Measurements from ENCODE around the gene RBBP9. TPM values are rescaled to one million over a fixed set of nuclear protein-coding genes. Genes with fewer than 3 reads are reported as not detected.
"Not testable (repeated sequence)": the region's sequence is repeated elsewhere in the genome, so short reads cannot be mapped to it uniquely, and the experiment has no call there.

The RBBP9 gene
- total and polyA plus RNA-seq, 10 donors = 2.8 to 13.4 (median 10.2) TPM

DNA sequence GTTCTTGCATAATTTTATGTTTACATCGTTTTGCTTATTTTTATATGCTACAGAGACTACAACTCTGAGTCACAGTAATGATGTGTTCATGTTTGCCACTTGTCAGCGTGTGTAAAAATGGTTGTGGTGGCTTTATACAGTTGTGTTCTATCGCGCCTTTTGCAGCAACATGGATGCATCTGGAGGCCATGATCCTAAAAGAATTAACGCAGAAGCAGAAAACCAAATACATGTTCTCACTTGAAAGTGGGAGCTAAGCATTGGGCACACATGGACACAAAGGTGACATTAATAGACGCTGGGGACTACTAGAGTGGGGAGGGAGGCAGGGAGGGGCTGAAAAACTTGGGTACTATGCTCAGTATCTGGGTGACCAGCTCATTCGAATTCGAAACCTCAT is 9.7 kb upstream of the RBBP9 start:
- TF ChIP-seq, protein P1, sequence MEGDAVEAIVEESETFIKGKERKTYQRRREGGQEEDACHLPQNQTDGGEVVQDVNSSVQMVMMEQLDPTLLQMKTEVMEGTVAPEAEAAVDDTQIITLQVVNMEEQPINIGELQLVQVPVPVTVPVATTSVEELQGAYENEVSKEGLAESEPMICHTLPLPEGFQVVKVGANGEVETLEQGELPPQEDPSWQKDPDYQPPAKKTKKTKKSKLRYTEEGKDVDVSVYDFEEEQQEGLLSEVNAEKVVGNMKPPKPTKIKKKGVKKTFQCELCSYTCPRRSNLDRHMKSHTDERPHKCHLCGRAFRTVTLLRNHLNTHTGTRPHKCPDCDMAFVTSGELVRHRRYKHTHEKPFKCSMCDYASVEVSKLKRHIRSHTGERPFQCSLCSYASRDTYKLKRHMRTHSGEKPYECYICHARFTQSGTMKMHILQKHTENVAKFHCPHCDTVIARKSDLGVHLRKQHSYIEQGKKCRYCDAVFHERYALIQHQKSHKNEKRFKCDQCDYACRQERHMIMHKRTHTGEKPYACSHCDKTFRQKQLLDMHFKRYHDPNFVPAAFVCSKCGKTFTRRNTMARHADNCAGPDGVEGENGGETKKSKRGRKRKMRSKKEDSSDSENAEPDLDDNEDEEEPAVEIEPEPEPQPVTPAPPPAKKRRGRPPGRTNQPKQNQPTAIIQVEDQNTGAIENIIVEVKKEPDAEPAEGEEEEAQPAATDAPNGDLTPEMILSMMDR (IDR thresholded peaks at IDR 0.05 in 8 of 11, conservative IDR thresholded peaks at IDR 0.05 in 3 of 11) = no peak
- TF ChIP-seq POLR2A (IDR thresholded peaks at IDR 0.05) (no peak), POLR2AphosphoS5 (IDR thresholded peaks at IDR 0.05) (no peak)
- Histone ChIP-seq H3K27ac (peak overlapping the region; percentile 96 to 100 (median 98)), H3K4me1 (peaks cover 14 to 45% (median 36%) of the 10 kb centered on the region in 6 donors), H3K36me3 (peaks cover 0 to 24% (median 12%) of the 10 kb centered on the region in 6 donors), H3K9me3 (no peaks in the 10 kb centered on the region), H3K4me3 (peak overlapping the region in 7 of 8 donors; percentile 60 to 86 (median 70)), H3K27me3 (replicated peaks in 1 of 7) (peaks cover 0 to 19% (median 0%) of the 10 kb centered on the region in 7 donors)
- no peak for DNase-seq
- WGBS, 5 donors = 54 to 68% (median 66%) methylated on average over 8 of the region's 8 CpGs
- intact Hi-C loops (cut with DNase I; ENCODE audit: low total_unique reads) = loop anchor here (10.0 kb wide), 1 partner anchor 58 kb away; the partner anchor contains the start of gene SMIM26

DNA sequence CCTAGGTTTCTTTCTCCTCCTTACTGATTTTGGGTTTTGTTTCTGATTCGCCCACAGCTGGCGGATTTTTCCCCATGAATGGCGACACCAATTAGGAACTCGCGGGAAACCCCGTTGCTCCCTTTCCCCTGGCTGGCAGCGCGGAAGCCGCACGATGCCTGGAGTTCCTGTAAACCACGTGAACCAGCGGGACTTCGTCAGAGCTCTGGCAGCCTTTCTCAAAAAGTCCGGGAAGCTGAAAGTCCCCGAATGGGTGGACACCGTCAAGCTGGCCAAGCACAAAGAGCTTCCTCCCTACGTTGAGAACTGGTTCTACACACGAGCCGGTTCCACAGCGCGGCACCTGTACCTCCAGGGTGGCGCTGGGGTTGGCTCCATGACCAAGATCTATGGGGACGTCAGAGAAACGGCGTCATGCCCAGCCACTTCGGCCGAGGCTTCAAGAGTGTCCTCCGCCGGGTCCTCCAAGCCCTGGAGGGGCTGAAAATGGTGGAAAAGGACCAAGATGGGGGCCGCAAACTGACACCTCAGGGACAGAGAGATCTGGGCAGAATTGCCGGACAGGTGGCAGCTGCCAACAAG is 7.5 kb upstream of the RBBP9 start:
- no peak for TF ChIP-seq POLR2A (IDR thresholded peaks at IDR 0.05)
- TF ChIP-seq, protein P1 (IDR thresholded peaks at IDR 0.05 in 8 of 11, conservative IDR thresholded peaks at IDR 0.05 in 3 of 11) = no peak
- TF ChIP-seq POLR2AphosphoS5 (IDR thresholded peaks at IDR 0.05) = no peak
- Histone ChIP-seq H3K27ac (no peak overlapping the region), H3K4me3 (no peak overlapping the region), H3K36me3 (peaks cover 0 to 2% (median 0%) of the 10 kb centered on the region in 6 donors), H3K4me1 (peaks cover 10 to 23% (median 20%) of the 10 kb centered on the region in 6 donors), H3K9me3 (no peaks in the 10 kb centered on the region), H3K27me3 (replicated peaks in 1 of 7) (peaks cover 0 to 19% (median 0%) of the 10 kb centered on the region in 7 donors)
- WGBS, 5 donors = 68 to 85% (median 75%) methylated on average over 27 to 31 of the region's 31 CpGs
- DNase-seq = peak; percentile 75
- intact Hi-C loops (cut with DNase I; ENCODE audit: low total_unique reads) = loop anchor here (10.0 kb wide), 1 partner anchor 60 kb away; the partner anchor contains the start of gene SMIM26

GRCh38 chr20:18501672-18502071 is 4.6 kb upstream of the RBBP9 start:
- intact Hi-C loops (cut with DNase I; ENCODE audit: low total_unique reads) = loop anchor here (10.0 kb wide), 1 partner anchor 63 kb away; the partner anchor contains the start of gene SMIM26
- WGBS, 5 donors = 59 to 81% (median 79%) methylated on average over 1 of the region's 1 CpG
- not testable (repeated sequence) for DNase-seq, H3K4me3 ChIP-seq, H3K36me3 ChIP-seq, H3K27ac ChIP-seq, H3K9me3 ChIP-seq
- Histone ChIP-seq H3K4me1 (peaks cover 2 to 14% (median 8%) of the 10 kb centered on the region in 6 donors), H3K27me3 (replicated peaks in 1 of 7) (peaks cover 0 to 19% (median 0%) of the 10 kb centered on the region in 7 donors)

DNA sequence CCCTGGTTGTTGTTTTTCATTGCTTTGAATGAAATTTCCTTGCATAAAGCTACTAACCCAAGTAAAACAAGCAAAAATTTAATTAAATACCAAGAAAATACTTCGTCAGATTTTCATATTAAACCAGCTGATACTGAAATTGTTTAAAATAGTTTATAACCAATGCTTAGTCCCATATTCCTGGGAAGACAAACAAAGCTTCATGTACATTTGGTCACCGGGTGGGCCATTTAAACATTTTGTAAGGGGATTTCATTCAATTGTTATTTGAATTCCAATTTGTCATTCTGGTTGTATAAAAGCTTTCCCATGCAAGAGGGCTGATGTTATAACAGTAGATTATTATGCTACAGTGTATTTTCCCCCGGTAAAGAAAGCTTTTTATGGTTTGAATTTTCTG is 578 bp upstream of the RBBP9 start:
- H3K27ac ChIP-seq = peak overlapping the region in 7 of 8 donors; percentile 24 to 80 (median 69)
- intact Hi-C loops (cut with DNase I; ENCODE audit: low total_unique reads) = no loop called here
- 94 to 97% (median 97%) methylated on average over 3 of the region's 3 CpGs for WGBS, 5 donors
- H3K4me3 ChIP-seq = peak overlapping the region in 3 of 8 donors; percentile 72 to 84 (median 75)
- TF ChIP-seq POLR2A (IDR thresholded peaks at IDR 0.05) = no peak
- TF ChIP-seq, protein P1 (IDR thresholded peaks at IDR 0.05 in 8 of 11, conservative IDR thresholded peaks at IDR 0.05 in 3 of 11) = no peak
- TF ChIP-seq POLR2AphosphoS5 (IDR thresholded peaks at IDR 0.05) = no peak
- H3K4me1 ChIP-seq = peaks cover 7 to 31% (median 18%) of the 10 kb centered on the region in 6 donors
- H3K36me3 ChIP-seq = peaks cover 0 to 13% (median 11%) of the 10 kb centered on the region in 6 donors
- DNase-seq = no peak
- peaks cover 0 to 2% (median 0%) of the 10 kb centered on the region in 7 donors for H3K27me3 ChIP-seq (replicated peaks in 1 of 7)
- H3K9me3 ChIP-seq = no peaks in the 10 kb centered on the region
